HG02798 (cell line): ENCODE results near the gene TBC1D14.

ENCODE experiments used
- ATAC-seq: cut with Tn5 transposase; IDR thresholded peaks from one replicate; pipeline ENCODE4 v1.9.1; 2021; ENCODE audit warnings: mild to moderate bottlenecking; ENCODE audit not compliant: unreplicated experiment, poor library complexity

Gene TBC1D14

GRCh38 chr4:6909113-6909969 is at the start of gene TBC1D14:
TBC1D14 (plus strand) TSS chr4:6909826; CDS start chr4:6923390, 13,564 bp downstream.
- ATAC-seq: peak; percentile 92

- ATAC-seq: no peak
These were observed 41.2 kb upstream of the TBC1D14 start for GRCh38 chr4:6868386-6868785.

- no peak for ATAC-seq
These were observed 39.7 kb upstream of the TBC1D14 start for GRCh38 chr4:6869944-6870343.

GRCh38 chr4:6873291-6873690 is 36.3 kb upstream of the TBC1D14 start:
- ATAC-seq: no peak

- ATAC-seq: peak; percentile 66
These were observed 35.7 kb upstream of the TBC1D14 start for GRCh38 chr4:6873792-6874461.

GRCh38 chr4:6874981-6875380 is 34.6 kb upstream of the TBC1D14 start:
- ATAC-seq: no peak

- no peak for ATAC-seq
These were observed 34.2 kb upstream of the TBC1D14 start for GRCh38 chr4:6875431-6875831.

GRCh38 chr4:6876440-6876839 is 33.2 kb upstream of the TBC1D14 start:
- no peak for ATAC-seq

- ATAC-seq: no peak
These were observed 32.6 kb upstream of the TBC1D14 start for GRCh38 chr4:6877067-6877466.

GRCh38 chr4:6878451-6879059 is 31.1 kb upstream of the TBC1D14 start:
- no peak for ATAC-seq

- no peak for ATAC-seq
These were observed 28.9 kb upstream of the TBC1D14 start for GRCh38 chr4:6880691-6881090.

GRCh38 chr4:6881908-6882307 is 27.7 kb upstream of the TBC1D14 start:
- ATAC-seq: no peak

- ATAC-seq: no peak
These were observed 25.2 kb upstream of the TBC1D14 start for GRCh38 chr4:6884341-6884870.

GRCh38 chr4:6885953-6886557 is 23.6 kb upstream of the TBC1D14 start:
- no peak for ATAC-seq

- no peak for ATAC-seq
These were observed 22.7 kb upstream of the TBC1D14 start for GRCh38 chr4:6886886-6887285.

GRCh38 chr4:6887591-6888371 is 21.8 kb upstream of the TBC1D14 start:
- no peak for ATAC-seq

- no peak for ATAC-seq
These were observed 21.0 kb upstream of the TBC1D14 start for GRCh38 chr4:6888506-6889071.

- no peak for ATAC-seq
These were observed 20.4 kb upstream of the TBC1D14 start for GRCh38 chr4:6889101-6889735.

- no peak for ATAC-seq
These were observed 19.8 kb upstream of the TBC1D14 start for GRCh38 chr4:6889736-6890324.
